ENCODE data around the gene ZSCAN21.

ZSCAN21 gene

DNA sequence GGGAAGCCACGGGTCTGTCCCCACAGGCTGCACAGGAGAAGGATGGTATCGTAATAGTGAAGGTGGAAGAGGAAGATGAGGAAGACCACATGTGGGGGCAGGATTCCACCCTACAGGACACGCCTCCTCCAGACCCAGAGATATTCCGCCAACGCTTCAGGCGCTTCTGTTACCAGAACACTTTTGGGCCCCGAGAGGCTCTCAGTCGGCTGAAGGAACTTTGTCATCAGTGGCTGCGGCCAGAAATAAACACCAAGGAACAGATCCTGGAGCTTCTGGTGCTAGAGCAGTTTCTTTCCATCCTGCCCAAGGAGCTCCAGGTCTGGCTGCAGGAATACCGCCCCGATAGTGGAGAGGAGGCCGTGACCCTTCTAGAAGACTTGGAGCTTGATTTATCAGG is 26.0 kb upstream of the ZSCAN21 start:
- TF ChIP-seq FOXP2 (optimal IDR thresholded peaks at IDR 0.05; ENCODE audit: borderline replicate concordance, extremely low read depth, extremely low read length, insufficient read depth): no peak
- TF ChIP-seq TAF1 (IDR thresholded peaks at IDR 0.05; ENCODE audit: borderline replicate concordance, insufficient read depth, low read length): no peak
- no peak for TF ChIP-seq SIN3A (IDR thresholded peaks at IDR 0.05; ENCODE audit: borderline replicate concordance, insufficient read depth, low read length)
- TF ChIP-seq POLR2AphosphoS5 (IDR thresholded peaks at IDR 0.05; ENCODE audit: low read depth, low read length): no peak
- TF ChIP-seq, protein P1, sequence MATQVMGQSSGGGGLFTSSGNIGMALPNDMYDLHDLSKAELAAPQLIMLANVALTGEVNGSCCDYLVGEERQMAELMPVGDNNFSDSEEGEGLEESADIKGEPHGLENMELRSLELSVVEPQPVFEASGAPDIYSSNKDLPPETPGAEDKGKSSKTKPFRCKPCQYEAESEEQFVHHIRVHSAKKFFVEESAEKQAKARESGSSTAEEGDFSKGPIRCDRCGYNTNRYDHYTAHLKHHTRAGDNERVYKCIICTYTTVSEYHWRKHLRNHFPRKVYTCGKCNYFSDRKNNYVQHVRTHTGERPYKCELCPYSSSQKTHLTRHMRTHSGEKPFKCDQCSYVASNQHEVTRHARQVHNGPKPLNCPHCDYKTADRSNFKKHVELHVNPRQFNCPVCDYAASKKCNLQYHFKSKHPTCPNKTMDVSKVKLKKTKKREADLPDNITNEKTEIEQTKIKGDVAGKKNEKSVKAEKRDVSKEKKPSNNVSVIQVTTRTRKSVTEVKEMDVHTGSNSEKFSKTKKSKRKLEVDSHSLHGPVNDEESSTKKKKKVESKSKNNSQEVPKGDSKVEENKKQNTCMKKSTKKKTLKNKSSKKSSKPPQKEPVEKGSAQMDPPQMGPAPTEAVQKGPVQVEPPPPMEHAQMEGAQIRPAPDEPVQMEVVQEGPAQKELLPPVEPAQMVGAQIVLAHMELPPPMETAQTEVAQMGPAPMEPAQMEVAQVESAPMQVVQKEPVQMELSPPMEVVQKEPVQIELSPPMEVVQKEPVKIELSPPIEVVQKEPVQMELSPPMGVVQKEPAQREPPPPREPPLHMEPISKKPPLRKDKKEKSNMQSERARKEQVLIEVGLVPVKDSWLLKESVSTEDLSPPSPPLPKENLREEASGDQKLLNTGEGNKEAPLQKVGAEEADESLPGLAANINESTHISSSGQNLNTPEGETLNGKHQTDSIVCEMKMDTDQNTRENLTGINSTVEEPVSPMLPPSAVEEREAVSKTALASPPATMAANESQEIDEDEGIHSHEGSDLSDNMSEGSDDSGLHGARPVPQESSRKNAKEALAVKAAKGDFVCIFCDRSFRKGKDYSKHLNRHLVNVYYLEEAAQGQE (IDR thresholded peaks at IDR 0.05; ENCODE audit: insufficient read depth in 1 of 2, low read depth in 2 of 2, low read length in 2 of 2): no peak

DNA sequence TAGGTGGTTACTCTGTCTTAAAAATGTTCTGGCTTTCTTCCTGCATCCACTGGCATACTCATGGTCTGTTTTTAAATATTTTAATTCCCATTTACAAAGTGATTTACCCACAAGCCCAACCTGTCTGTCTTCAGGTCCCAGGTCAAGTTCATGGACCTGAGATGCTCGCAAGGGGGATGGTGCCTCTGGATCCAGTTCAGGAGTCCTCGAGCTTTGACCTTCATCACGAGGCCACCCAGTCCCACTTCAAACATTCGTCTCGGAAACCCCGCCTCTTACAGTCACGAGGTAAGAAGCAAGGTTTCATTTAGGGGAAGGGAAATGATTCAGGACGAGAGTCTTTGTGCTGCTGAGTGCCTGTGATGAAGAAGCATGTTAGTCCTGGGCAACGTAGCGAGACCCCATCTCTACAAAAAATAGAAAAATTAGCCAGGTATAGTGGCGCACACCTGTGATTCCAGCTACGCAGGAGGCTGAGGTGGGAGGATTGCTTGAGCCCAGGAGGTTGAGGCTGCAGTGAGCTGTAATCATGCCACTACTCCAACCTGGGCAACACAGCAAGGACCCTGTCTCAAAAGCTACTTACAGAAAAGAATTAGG is 25.5 kb upstream of the ZSCAN21 start:
- no peak for TF ChIP-seq SIN3A (IDR thresholded peaks at IDR 0.05; ENCODE audit: borderline replicate concordance, insufficient read depth, low read length)
- no peak for TF ChIP-seq TAF1 (IDR thresholded peaks at IDR 0.05; ENCODE audit: borderline replicate concordance, insufficient read depth, low read length)
- TF ChIP-seq POLR2AphosphoS5 (IDR thresholded peaks at IDR 0.05; ENCODE audit: low read depth, low read length): no peak
- TF ChIP-seq FOXP2 (optimal IDR thresholded peaks at IDR 0.05; ENCODE audit: borderline replicate concordance, extremely low read depth, extremely low read length, insufficient read depth): no peak
- TF ChIP-seq, protein P1 (IDR thresholded peaks at IDR 0.05; ENCODE audit: insufficient read depth in 1 of 2, low read depth in 2 of 2, low read length in 2 of 2): no peak

DNA sequence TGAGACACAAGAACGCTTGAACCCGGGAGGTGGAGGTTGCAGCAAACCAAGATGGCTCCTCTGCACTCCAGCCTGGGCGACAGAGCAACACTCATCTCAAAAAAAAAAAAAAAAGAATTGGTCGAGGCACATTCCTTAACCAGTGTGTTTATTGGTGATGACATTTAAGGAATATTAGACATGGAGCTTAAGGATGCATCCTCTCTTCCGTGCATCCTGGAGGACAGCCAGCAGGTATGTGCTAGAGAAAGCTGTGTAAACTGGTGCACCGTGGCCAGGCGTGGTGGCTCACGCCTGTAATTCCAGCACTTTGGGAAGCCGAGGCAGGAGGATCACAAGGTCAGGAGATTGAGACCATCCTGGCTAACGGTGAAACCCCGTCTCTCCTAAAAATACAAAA is 22.4 kb upstream of the ZSCAN21 start:
- TF ChIP-seq TAF1 (IDR thresholded peaks at IDR 0.05; ENCODE audit: borderline replicate concordance, insufficient read depth, low read length): no peak
- TF ChIP-seq SIN3A (IDR thresholded peaks at IDR 0.05; ENCODE audit: borderline replicate concordance, insufficient read depth, low read length): no peak
- TF ChIP-seq, protein P1 (IDR thresholded peaks at IDR 0.05; ENCODE audit: insufficient read depth in 1 of 2, low read depth in 2 of 2, low read length in 2 of 2): no peak
- no peak for TF ChIP-seq POLR2AphosphoS5 (IDR thresholded peaks at IDR 0.05; ENCODE audit: low read depth, low read length)
- TF ChIP-seq FOXP2 (optimal IDR thresholded peaks at IDR 0.05; ENCODE audit: borderline replicate concordance, extremely low read depth, extremely low read length, insufficient read depth): no peak

DNA sequence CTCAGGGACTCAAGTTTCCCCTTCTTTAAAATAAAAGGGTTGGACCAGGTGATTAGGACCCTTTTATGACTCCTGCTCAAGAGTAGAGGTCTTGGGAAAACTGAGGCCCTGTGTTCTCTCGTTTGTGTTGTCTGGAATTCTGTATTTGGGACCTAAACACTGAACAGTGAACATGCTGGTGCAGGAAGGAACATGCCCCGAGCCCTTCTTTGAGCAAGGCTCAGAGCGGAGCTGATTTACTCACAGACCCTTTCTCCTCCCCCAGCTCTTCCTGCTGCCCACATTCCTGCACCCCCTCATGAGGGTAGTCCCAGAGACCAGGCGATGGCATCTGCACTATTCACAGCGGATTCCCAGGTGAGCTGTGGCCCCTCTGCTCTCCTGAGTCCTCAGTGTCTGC is 20.0 kb upstream of the ZSCAN21 start:
- no peak for TF ChIP-seq TAF1 (IDR thresholded peaks at IDR 0.05; ENCODE audit: borderline replicate concordance, insufficient read depth, low read length)
- TF ChIP-seq, protein P1 (IDR thresholded peaks at IDR 0.05; ENCODE audit: insufficient read depth in 1 of 2, low read depth in 2 of 2, low read length in 2 of 2): no peak
- no peak for TF ChIP-seq FOXP2 (optimal IDR thresholded peaks at IDR 0.05; ENCODE audit: borderline replicate concordance, extremely low read depth, extremely low read length, insufficient read depth)
- TF ChIP-seq SIN3A (IDR thresholded peaks at IDR 0.05; ENCODE audit: borderline replicate concordance, insufficient read depth, low read length): no peak
- no peak for TF ChIP-seq POLR2AphosphoS5 (IDR thresholded peaks at IDR 0.05; ENCODE audit: low read depth, low read length)

All from PFSK-1 (cell line).